OCI-LY1 (cell line): ENCODE results near the gene HOXA2.

Source experiments
- H2AFZ ChIP-seq: fragments of 200-600 bp; sonication (generic), shearing (Covaris generic); 2 replicates; pipeline ENCODE4 v1.6.0; 2014; ENCODE audit warnings: antibody characterized with exemption, mild to moderate bottlenecking, low read length
- H3F3A ChIP-seq: fragments of 200-600 bp; sonication (generic), shearing (Covaris generic); 2 replicates; pipeline ENCODE4 v1.6.0; 2014; ENCODE audit warnings: mild to moderate bottlenecking, antibody characterized with exemption, low read length, moderate library complexity; ENCODE audit not compliant: insufficient read depth
- H3K27ac ChIP-seq: fragments of 200-600 bp; sonication (generic); 2 replicates; pipeline ENCODE4 v1.5.1; 2014; ENCODE audit warnings: low read length, mixed run types, mild to moderate bottlenecking, low read depth; ENCODE audit not compliant: poor library complexity, severe bottlenecking
- H3K27me3 ChIP-seq: fragments of 200-600 bp; sonication (generic); 2 replicates; pipeline ENCODE4 v1.6.0; 2014; ENCODE audit warnings: antibody characterized with exemption, mild to moderate bottlenecking, low read length, moderate library complexity; ENCODE audit not compliant: insufficient read depth
- H3K36me3 ChIP-seq: fragments of 200-600 bp; sonication (generic); 2 replicates; pipeline ENCODE4 v1.6.1; 2014; ENCODE audit warnings: mild to moderate bottlenecking, antibody characterized with exemption, low read length, moderate library complexity, mixed read lengths; ENCODE audit not compliant: insufficient read depth
- H3K4me1 ChIP-seq: fragments of 200-600 bp; sonication (generic); 2 replicates; pipeline ENCODE4 v1.5.1; 2014; ENCODE audit warnings: mild to moderate bottlenecking, low read length, moderate library complexity; ENCODE audit not compliant: insufficient read depth, severe bottlenecking
- H3K4me2 ChIP-seq: fragments of 200-600 bp; sonication (generic), shearing (Covaris generic); 2 replicates; pipeline ENCODE4 v1.6.1; 2014; ENCODE audit warnings: low read length
- H3K4me3 ChIP-seq: fragments of 200-600 bp; sonication (generic); 2 replicates; pipeline ENCODE4 v1.5.1; 2014; ENCODE audit warnings: low read length, low read depth, mild to moderate bottlenecking, mixed read lengths; ENCODE audit not compliant: poor library complexity, severe bottlenecking
- H3K79me2 ChIP-seq: fragments of 200-600 bp; shearing (Covaris generic); 2 replicates; pipeline ENCODE4 v1.6.1; 2016; ENCODE audit warnings: mixed run types, low read length, mixed read lengths; ENCODE audit not compliant: insufficient read depth
- H3K9ac ChIP-seq: fragments of 200-600 bp; sonication (generic), shearing (Covaris generic); 2 replicates; pipeline ENCODE4 v1.6.1; 2014; ENCODE audit warnings: mild to moderate bottlenecking, low read length, mixed read lengths
- H3K9me2 ChIP-seq: fragments of 200-600 bp; sonication (generic), shearing (Covaris generic); 2 replicates; pipeline ENCODE4 v1.6.1; 2014; ENCODE audit warnings: low read depth, mild to moderate bottlenecking, low read length, mixed read lengths
- H3K9me3 ChIP-seq: fragments of 200-600 bp; shearing (Covaris generic); 2 replicates; pipeline ENCODE4 v1.6.1; 2014; ENCODE audit warnings: low read length, mixed read lengths
- H4K20me1 ChIP-seq: fragments of 200-600 bp; sonication (generic), shearing (Covaris generic); 2 replicates; pipeline ENCODE4 v1.6.0; 2016; ENCODE audit warnings: mild to moderate bottlenecking, low read length; ENCODE audit not compliant: insufficient read depth
- CTCF ChIP-seq: fragments of 200-600 bp; sonication (generic), shearing (Covaris generic); IDR thresholded peaks from 2 replicates; pipeline ENCODE4 v1.5.1; 2017; ENCODE audit warnings: mild to moderate bottlenecking, antibody characterized with exemption, low read length, moderate library complexity, mixed read lengths
- EZH2 ChIP-seq: fragments of 200-600 bp; sonication (generic), shearing (Covaris generic); IDR thresholded peaks from 2 replicates; pipeline ENCODE4 v1.8.0; 2017; ENCODE audit warnings: borderline replicate concordance, mixed run types, mild to moderate bottlenecking, antibody characterized with exemption, low read length, moderate library complexity, mixed read lengths

The HOXA2 gene

GRCh38 chr7:27116962-27117886 is 14.7 kb upstream of the HOXA2 start:
- Histone ChIP-seq H4K20me1 (no peaks in the 10 kb centered on the region), H3K4me3 (no peak overlapping the region), H3K27me3 (no peaks in the 10 kb centered on the region; the same call in 1 of the 2 replicates), H3K9me2 (no peaks in the 10 kb centered on the region), H3K9me3 (no peaks in the 10 kb centered on the region), H3K36me3 (no peaks in the 10 kb centered on the region), H3F3A (no peaks in the 10 kb centered on the region), H3K9ac (no peak overlapping the region), H3K79me2 (no peaks in the 10 kb centered on the region), H2AFZ (no peak overlapping the region), H3K4me1 (no peaks in the 10 kb centered on the region), H3K27ac (no peak overlapping the region), H3K4me2 (no peak overlapping the region)
- TF ChIP-seq EZH2 (no peak), CTCF (no peak)

GRCh38 chr7:27116031-27116961 is 13.8 kb upstream of the HOXA2 start:
- Histone ChIP-seq H3K9ac (no peak overlapping the region), H3K4me3 (no peak overlapping the region), H3K27me3 (no peaks in the 10 kb centered on the region), H3K9me3 (no peaks in the 10 kb centered on the region), H3K4me2 (no peak overlapping the region), H3K9me2 (no peaks in the 10 kb centered on the region), H3K4me1 (no peaks in the 10 kb centered on the region), H3K36me3 (no peaks in the 10 kb centered on the region), H3F3A (no peaks in the 10 kb centered on the region), H2AFZ (no peak overlapping the region), H3K27ac (no peak overlapping the region), H3K79me2 (no peaks in the 10 kb centered on the region), H4K20me1 (no peaks in the 10 kb centered on the region)
- TF ChIP-seq EZH2: no peak
- TF ChIP-seq CTCF: no peak

DNA sequence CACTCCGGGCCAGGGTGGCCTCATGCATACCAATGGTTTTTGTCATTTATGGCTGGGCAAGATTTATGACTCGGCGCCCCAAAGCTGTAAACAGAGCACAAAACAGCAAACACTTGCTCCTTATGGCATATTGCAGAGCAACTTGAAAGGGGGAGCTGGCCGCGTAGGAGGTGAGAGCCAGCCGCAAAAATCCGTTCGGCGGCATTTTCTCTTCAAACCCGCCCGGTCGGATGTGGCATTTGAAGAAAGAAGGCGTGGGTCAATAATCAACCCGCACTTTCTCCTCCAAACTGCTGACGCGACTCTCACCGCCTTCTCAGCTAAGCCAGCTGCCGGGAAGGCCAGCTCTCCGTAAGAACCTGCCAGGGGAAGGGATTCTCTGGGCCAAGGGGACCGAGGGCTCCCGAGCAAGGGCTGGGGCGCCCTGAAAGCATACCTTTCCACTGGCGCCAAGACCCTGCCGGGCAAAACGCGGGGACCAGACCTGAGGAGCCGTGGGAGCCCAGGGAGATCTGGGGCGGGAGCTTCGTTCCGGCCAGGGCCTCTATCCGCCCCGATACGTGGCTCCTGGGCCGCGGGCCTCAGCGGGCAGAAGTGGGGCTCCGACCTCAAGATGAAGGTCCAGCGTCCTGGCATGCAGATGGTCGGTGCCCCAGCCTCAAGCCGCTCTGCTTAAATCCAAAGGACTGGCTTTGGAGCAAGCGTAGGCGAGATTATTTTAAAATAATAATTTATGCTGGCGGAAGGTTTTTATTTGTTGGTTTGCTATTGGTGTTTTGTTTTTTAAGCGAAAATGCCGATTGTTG is 12.9 kb upstream of the HOXA2 start:
- H3K27me3 ChIP-seq: no peaks in the 10 kb centered on the region
- H3F3A ChIP-seq: no peaks in the 10 kb centered on the region
- no peak overlapping the region for H3K4me2 ChIP-seq
- H3K9me2 ChIP-seq: no peaks in the 10 kb centered on the region
- H3K79me2 ChIP-seq: no peaks in the 10 kb centered on the region
- no peaks in the 10 kb centered on the region for H3K4me1 ChIP-seq
- H3K4me3 ChIP-seq: no peak overlapping the region
- H4K20me1 ChIP-seq: no peaks in the 10 kb centered on the region
- no peaks in the 10 kb centered on the region for H3K36me3 ChIP-seq
- no peak overlapping the region for H3K9ac ChIP-seq
- H2AFZ ChIP-seq: no peak overlapping the region
- H3K9me3 ChIP-seq: no peaks in the 10 kb centered on the region
- TF ChIP-seq EZH2: no peak
- no peak for TF ChIP-seq CTCF
- no peak overlapping the region for H3K27ac ChIP-seq
